GM19351 (cell line): ENCODE data around the gene CTNNA3.

Experiments
- ATAC-seq: cut with Tn5 transposase; IDR thresholded peaks from one replicate; pipeline ENCODE4 v1.9.1; 2021; ENCODE audit warnings: mild to moderate bottlenecking, moderate library complexity; ENCODE audit not compliant: unreplicated experiment

The CTNNA3 gene

DNA sequence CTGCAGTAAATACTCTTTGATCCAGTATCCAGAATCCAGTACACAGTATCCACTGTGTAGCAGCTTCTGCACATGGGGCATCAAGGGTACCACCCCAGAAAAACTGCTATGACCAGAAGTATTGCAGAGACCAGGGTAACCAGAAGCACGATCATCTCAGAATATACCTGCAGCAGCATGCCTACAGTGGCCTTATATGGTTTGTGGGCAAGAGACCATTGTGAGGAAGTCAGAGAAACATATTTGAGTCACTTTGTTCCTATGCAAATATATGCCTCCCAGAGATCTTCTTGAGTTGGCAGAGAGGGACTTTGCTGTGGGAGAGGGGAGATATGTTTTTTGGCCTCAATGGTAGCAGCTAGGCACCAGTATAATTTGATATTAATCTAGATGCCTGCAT, 976.5 kb downstream of the CTNNA3 start:
- no peak for ATAC-seq

DNA sequence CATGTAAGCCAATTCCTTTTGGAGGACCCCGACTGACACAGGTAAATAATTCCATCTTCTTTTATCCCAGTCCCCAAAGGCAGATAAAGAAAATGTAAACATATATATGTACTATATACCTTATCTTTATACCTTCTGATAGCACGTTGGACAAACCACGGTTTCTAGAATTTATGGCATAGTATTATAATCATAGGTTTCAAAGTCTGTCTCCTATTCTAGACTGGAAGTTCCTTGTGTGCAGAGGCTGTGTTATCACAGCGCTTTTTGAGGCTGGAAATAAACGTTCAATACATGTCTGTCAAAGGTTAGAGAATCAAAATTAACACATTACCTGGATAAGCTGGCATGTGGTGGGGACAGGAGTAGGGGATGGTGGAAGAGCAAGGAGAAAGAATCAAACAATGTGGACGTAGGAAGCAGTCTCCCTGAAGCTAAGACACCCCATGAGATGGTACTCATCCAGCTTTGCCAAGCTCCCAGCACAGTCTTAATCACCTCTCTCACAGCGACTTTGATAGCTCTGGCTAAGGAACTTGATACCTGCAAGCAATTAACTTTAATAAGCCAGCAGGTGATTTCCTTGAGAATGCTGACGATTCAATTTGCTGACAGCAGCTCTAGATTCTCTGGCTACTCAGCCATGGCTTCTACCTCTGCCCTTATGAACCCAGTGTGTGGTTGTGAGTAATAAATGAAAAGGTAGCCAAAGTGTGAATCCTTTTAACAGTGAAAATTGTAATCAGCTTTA, 978.6 kb downstream of the CTNNA3 start:
- ATAC-seq: no peak

DNA sequence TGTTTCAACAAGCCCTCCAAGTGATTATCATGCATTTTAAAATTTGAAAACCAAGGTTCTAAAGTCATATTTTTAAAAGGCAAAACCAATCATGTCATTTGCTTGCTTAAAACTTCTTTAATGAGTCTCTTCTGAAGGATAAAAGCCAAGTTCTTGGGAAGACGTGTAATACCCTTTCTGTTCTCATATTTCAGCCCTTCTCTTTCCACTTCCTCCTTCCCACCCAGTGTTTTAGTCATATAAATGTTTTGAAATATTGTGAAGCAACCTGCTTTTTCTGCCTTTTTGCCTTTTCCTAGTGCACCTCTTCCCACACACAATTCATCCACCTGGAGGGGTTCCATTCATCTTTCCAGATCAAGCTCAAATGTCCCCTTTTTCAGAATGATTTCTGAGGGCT, 981.3 kb downstream of the CTNNA3 start:
- ATAC-seq: no peak

- no peak for ATAC-seq
Observed at GRCh38 chr10:66713387-66713786, 982.6 kb downstream of the CTNNA3 start.

- ATAC-seq: no peak
Observed at GRCh38 chr10:66698069-66698468, 997.9 kb downstream of the CTNNA3 start.

DNA sequence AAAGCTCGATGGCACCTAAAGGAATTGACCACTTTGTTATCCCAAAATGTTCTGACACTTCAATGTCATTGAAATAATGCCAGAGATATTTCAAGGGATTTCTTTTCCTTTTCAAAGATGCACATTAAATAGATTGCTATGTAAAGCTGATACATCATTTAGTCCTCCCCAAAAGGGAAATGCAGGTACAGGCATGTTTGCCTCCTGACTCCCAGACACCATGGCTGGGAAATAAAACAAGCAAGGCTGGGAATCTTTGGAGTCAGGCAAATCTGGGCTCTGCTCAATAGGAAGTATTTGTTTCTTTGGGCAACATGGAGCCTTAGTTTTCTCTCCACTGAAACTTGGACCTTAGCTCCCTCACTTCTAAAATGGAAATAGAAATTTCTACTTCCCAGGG, 1000.9 kb downstream of the CTNNA3 start:
- no peak for ATAC-seq

DNA sequence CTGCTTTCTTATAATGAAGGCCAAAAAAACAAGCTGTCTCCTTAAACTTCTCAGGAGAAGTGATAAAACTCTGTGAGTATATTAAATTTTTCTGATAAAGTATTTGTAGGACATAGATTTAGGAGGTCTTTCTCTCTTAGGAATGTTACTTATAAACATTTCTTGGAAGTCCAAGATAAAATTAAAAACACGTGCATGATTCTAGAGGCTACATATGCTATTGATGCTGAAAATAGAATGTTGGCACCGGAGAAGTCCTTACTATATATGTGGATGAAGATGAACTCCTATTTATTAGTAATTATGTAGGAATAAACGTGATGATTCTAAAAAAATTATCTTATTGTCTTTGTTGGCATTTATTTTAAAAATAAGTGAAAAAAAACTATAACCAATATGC, 1011.4 kb downstream of the CTNNA3 start:
- ATAC-seq: no peak

DNA sequence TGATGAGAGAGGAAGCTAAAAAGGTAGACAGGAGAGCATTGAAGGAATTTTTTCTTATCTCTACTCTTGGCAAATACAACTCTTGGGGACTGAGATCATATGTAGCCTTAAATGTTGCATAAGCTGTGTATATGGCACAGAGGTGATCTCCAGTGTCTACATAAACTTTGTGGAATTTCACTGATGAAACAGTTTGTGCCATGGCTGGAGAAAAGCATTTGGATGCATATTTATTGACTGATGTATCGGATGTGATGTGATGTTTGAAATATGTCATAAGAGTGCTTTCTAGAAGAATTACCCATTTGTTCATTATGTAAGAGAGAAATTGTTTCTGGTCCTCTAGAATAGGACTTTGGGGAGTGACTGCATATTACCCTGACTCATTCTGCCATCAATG, 1015.1 kb downstream of the CTNNA3 start:
- no peak for ATAC-seq

GRCh38 chr10:66678521-66678920, 1017.5 kb downstream of the CTNNA3 start:
- no peak for ATAC-seq

DNA sequence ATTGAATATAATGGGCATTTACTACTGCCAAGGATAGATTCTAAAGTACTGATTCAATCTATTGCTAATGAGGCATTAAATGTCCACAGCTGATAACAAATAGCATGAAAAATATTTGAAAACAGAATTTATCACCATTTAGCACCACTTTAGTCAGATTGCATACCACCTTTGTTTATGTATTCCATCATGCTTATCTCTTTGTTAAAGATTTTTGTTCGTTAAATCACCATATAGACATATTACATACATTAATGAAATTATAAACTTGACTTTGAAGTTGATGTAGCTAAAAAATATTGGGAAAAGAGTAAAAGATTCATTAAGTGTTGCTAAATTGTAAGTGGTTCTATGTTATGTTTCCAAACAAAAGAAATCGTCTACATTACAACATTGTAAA, 1022.9 kb downstream of the CTNNA3 start:
- ATAC-seq: no peak

GRCh38 chr10:66671562-66671961, 1024.4 kb downstream of the CTNNA3 start:
- ATAC-seq: no peak

DNA sequence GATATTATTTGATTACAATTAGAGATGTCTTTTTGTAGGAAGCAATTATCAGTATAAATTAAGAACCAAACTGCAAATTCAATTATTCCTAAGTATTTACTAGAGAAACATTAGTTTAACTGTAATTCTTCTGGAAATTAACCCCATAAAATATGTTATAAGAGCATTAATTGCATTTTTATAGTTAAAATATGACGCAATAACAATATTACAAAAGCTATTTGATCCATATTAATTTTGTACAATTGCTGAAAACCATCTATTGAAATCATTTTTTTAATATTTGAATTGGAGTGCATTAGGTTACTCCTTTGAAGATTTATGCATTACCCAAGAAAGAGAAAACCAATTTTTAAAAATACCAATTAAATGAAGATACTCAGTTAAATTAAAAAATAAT, 1024.9 kb downstream of the CTNNA3 start:
- ATAC-seq: no peak

GRCh38 chr10:66656499-66656898, 1039.5 kb downstream of the CTNNA3 start:
- no peak for ATAC-seq

- no peak for ATAC-seq
Observed at GRCh38 chr10:66654861-66655260, 1041.1 kb downstream of the CTNNA3 start.

- no peak for ATAC-seq
Observed at GRCh38 chr10:66651308-66652082, 1044.5 kb downstream of the CTNNA3 start.

GRCh38 chr10:66649626-66650025, 1046.4 kb downstream of the CTNNA3 start:
- no peak for ATAC-seq

GRCh38 chr10:66642217-66642616, 1053.8 kb downstream of the CTNNA3 start:
- ATAC-seq: no peak

GRCh38 chr10:66639371-66639770, 1056.6 kb downstream of the CTNNA3 start:
- no peak for ATAC-seq

GRCh38 chr10:66637273-66638036, 1058.5 kb downstream of the CTNNA3 start:
- ATAC-seq: no peak

DNA sequence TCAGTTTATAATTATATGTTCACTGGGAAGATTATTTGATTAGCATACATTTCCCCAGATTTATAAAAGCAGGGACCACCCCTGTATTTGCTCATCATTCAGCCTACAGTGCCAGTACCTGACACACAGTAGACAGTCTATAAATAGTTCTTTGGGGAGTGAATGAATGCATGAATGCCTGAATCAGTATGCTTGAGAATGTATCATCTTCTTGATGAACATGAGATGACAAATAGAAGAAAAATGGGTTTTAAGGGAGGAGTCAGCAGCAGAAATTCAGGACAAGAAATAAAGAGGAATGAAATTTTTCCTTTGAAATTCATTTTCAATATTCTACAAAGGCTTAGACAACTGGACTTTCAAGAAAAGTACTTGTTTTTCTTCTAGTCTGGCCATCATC, 1066.0 kb downstream of the CTNNA3 start:
- ATAC-seq: no peak

DNA sequence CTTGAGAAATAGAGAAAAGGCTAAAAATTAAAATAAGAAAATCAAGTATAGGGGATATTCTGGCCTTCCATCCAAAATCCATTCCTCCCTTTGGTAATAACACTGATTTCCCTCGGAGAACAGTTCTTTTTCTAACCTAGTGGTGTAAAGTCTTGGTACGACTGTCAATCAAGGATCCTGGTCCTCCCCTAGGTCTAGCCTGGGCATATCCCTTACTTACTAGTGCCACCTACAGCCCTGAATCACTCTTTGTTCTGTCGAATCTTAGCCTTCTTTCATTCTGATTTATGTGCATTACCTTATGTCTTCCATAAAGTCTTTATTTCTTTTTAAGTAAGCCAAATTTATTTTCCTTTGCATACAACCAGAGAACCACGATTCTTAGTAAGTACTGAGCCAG, 1068.8 kb downstream of the CTNNA3 start:
- ATAC-seq: no peak
